GM12872 (cell line): ENCODE results near the gene C22orf42.

Experiments used
- TF ChIP-seq, protein P1 (sequence below): IDR thresholded peaks from 3 replicates; pipeline ENCODE4 v1.5.1; 2011; ENCODE audit warnings: low read depth, mild to moderate bottlenecking, low read length, moderate library complexity; ENCODE audit not compliant: insufficient read depth

Gene C22orf42

DNA sequence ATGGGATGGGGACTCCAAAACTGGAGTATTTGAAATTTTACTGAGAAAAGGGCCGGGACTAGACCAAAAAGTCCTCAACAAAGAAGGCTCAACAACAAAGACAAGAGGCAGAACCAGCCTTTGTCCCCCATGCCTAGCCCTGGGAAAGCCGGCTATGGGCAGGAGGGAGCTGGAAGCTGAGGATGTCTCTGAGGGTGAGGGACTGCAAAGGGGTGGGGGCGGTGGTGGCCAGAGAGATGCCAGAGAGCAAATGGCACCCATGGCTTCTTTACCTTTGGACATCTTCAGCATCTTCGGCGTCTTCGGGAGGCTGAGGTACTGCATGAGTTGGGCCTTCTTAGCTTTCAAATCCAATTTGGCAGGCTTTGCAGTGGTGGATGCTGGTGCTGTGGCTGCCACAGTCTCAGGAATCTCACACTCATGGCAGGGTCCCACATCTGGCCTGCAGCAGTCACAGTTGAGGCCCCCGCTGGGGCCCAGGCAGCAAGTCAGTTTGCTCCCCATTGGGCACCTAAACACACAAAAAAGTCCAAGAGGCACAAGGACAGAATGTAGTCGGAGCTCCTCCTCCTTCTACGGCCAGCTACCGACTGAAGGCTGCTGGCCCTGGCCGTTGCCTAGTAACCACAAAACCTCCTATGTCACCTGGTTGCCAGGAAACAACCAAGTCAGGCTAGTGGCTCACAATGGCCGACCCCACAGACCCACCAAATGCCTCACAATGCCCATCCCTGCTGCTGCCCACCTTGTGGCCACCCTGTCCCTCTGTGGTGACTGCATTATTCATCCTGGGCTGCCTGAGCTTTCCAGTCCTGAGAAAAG lies at the start of gene C22orf42:
Gene C22orf42 (minus strand): TSS at position 592 of the 822 bp plus-strand sequence. CDS start 88 bp downstream, at position 504.
- TF ChIP-seq, protein P1, sequence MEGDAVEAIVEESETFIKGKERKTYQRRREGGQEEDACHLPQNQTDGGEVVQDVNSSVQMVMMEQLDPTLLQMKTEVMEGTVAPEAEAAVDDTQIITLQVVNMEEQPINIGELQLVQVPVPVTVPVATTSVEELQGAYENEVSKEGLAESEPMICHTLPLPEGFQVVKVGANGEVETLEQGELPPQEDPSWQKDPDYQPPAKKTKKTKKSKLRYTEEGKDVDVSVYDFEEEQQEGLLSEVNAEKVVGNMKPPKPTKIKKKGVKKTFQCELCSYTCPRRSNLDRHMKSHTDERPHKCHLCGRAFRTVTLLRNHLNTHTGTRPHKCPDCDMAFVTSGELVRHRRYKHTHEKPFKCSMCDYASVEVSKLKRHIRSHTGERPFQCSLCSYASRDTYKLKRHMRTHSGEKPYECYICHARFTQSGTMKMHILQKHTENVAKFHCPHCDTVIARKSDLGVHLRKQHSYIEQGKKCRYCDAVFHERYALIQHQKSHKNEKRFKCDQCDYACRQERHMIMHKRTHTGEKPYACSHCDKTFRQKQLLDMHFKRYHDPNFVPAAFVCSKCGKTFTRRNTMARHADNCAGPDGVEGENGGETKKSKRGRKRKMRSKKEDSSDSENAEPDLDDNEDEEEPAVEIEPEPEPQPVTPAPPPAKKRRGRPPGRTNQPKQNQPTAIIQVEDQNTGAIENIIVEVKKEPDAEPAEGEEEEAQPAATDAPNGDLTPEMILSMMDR: no peak

DNA sequence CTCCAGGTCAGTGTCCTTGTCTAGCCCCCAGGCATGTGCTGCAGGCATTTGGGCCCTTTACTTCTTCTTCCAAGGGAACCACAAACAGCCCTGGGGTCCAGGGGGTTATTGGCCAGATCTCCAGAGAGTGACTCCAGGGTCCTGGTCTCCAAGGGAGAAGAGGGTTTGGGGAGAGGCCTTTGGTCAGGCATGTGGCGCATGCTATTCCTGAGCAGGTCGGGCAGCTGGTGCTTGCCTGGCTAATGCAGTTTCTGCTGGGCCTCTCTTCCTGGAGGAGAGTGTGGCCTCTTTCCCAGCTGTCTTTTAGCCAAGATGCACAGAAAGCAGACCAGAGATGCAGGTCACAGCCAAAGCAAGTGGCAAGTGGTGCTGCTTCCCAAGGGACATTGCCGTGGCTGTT lies 49.6 kb upstream of the C22orf42 start:
- TF ChIP-seq, protein P1: no peak

- TF ChIP-seq, protein P1: no peak
Observed at GRCh38 chr22:32207971-32208480, 48.9 kb upstream of the C22orf42 start.

- TF ChIP-seq, protein P1: peak; percentile 82
Observed at GRCh38 chr22:32206774-32207758, 48.0 kb upstream of the C22orf42 start.

GRCh38 chr22:32205974-32206773 lies 47.1 kb upstream of the C22orf42 start:
- TF ChIP-seq, protein P1: no peak

GRCh38 chr22:32204856-32205722 lies 46.0 kb upstream of the C22orf42 start, which contains the start of gene RFPL2:
Gene RFPL2 (minus strand): TSS chr22:32205073. CDS start chr22:32202451, 2,622 bp downstream.
- TF ChIP-seq, protein P1: no peak
